EL (cell line): ENCODE measurements around the gene CEP162.
"Not testable (repeated sequence)": the region's sequence is repeated elsewhere in the genome, so short reads cannot be mapped to it uniquely, and the experiment has no call there.

Experiments used
- DNase-seq: peaks from one replicate; pipeline ENCODE4 v3.0.0-alpha.2; 2016

Gene CEP162

GRCh38 chr6:84137989-84138575, 89.4 kb downstream of the CEP162 start:
- DNase-seq = peak; percentile 34

GRCh38 chr6:84137051-84137375, 90.4 kb downstream of the CEP162 start:
- no peak for DNase-seq

GRCh38 chr6:84136364-84137050, 90.9 kb downstream of the CEP162 start:
- DNase-seq = no peak

DNA sequence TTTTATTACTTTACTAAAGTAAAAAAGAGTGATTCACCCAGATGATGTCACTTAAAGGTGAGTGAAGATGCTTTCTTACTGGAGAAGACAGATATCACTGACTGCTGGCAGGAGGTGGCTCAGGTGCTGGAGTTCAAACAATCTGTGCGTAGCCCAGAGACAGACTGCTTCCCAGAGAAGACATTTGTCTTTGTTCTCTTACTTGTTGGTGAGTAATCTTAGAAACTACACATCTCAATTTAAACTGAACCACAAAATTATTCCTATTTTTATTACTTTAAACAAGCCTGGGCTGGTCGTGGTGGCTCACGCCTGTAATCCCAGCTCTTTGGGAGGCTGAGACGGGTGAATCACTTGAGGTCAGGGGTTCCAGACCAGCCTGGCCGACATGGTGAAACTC, 92.2 kb downstream of the CEP162 start:
- DNase-seq = no peak

DNA sequence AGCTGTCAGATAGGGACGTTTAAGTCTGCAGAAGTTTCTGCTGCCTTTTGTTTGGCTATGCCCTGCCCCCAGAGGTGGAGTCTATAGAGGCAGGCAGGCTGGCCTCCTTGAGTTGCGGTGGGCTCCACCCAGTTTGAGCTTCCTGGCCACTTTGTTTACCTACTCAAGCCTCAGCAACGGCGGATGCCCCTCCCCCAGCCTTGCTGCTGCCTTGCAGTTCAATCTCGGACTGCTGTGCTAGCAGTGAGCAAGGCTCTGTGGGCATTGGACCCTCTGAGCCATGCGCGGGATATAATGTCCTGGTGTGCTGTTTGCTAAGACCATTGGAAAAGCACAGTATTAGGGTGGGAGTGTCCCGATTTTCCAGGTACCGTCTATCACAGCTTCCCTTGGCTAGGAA, 94.1 kb downstream of the CEP162 start:
- DNase-seq = not testable (repeated sequence)

DNA sequence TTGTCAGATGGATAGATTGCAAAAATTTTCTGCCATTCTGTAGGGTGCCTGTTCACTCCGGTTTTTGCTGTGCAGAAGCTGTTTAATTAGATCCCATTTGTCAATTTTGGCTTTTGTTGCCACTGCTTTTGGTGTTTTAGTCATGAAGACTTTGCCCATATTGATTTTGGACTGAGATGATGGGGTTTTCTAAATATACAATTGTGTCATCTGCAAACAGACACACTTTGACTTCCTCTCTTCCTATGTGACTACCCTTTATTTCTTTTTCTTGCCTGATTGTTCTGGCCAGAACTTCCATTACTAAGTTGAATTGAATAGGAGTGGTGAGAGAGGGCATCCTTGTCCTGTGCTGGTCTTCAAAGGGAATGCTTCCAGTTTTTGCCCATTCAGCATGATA, 97.9 kb downstream of the CEP162 start:
- DNase-seq = not testable (repeated sequence)

DNA sequence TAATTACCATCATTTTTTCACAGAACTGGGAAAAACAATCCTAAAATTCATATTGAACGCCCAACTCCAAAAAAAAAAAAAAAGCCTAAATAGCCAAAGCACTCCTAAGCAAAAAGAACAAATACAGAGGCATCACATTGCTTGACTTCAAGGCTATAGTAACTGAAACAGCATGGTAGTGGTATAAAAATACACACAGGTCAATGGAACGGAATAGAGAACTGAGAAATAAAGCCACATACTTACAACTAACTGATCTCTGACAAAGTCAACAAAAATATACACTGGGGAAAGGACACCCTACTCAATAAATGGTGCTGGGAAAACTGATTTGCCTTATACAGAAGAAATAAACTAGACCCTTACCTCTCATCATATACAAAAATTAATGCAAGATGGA, 104.3 kb downstream of the CEP162 start:
- DNase-seq = no peak

DNA sequence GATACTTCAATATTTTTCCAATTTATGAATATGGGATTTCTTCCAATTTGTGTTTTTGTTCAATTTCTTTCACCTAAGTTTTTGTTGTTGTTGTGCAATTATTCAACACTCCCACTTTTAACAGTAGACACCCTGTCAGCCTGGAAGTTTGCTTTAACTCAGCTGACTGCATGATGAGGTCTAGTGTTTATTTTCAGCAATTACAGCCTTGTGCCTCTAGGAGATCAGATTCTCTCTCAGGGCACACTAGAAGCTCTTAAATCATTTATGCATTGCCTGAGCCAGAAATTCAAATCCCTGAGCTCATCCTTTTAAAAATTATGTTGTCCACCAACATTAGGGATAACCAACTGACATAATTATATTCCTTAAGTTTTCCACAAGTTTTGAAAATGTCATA, 108.2 kb downstream of the CEP162 start:
- DNase-seq = no peak

GRCh38 chr6:84118191-84118590, 109.3 kb downstream of the CEP162 start:
- DNase-seq = no peak

DNA sequence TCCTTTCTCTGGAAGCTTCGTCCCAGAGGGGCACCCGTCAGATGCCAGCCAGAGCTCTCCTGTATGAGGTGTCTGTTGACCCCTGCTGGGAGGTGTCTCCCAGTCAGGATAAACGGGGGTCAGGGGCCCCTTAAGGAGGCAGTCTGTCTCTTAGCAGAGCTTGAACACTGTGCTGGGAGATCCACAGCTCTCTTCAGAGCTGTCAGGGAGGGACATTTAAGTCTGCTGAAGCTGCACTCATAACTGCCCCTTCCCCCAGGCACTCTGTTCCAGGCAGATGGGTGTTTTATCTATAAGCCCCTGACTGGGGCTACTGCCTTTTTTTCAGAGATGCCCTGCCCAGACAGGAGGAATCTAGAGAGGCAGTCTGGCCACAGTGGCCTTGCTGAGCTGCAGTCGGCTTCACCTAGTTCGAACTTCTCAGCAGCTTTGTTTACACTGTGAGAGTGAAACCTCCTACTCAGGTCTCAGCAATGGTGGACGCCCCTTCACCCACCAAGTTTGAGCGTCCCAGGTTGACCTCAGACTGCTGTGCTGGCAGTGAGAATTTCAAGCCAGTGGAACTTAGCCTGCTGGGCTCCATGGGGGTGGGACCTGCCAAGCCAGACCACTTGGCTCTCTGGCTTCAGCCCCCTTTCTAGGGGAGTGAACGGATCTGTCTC, 112.4 kb downstream of the CEP162 start:
- DNase-seq = not testable (repeated sequence)

DNA sequence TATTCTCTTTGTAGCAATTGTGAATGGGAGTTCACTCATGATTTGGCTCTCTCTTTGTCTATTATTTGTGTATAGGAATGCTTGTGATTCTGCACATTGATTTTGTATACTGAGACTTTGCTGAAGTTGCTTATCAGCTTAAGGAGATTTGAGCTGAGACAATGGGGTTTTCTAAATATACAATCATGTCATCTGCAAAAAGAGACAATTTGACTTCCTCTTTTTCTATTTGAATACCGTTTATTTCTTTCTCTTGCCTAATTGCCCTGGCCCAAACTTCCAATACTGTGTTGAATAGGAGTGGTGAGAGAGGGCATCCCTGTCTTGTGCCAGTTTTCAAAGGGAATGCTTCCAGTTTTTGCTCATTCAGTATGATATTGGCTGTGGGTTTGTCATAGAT, 116.1 kb downstream of the CEP162 start:
- DNase-seq = not testable (repeated sequence)

DNA sequence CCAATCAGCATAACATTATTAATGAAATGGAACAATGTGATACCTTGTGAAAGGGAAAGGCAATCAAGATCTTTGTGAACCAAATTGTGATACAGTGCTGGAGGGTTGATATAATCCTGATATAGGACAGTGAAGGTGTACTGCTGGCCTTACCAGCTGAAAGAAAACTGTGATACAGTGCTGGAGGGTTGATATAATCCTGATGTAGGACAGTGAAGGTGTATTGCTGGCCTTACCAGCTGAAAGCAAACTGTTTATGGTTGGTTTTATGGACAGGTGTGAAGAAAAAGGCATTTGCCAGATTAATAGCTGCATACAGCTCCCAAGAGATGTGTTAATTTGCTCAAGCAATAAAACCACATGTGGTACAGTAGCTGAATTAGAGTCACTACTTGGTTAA, 119.9 kb downstream of the CEP162 start:
- no peak for DNase-seq

DNA sequence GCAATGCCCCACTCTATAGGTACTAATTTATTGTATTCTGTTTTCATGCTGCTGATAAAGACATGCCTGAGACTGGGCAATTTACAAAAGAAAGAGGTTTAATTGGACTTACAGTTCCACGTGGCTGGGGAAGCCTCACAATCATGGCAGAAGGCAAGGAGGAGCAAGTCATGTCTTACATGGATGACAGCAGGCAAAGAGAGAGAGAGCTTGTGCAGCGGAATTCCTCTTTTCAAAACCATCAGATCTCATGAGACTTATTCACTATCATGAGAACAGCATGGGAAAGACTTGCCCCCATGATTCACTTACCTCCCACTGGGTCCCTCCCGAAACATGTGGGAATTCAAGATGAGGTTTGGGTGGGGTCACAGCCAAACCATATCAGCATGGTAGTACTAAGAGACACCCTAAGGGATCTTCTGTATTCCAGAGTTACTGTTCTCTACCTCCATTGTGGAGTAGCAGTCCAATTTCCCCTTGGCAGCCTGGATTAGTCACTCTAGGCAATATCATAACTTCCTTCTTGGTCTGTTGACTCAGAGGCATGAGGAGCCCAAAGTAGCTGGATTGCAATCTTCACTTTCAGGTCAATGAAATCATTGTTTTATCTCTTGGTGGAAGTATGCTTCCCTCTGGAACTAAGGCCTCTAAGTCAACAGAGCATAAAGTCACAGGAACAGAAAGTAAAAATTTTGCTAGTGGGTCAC, 122.1 kb downstream of the CEP162 start:
- DNase-seq = peak; percentile 41

DNA sequence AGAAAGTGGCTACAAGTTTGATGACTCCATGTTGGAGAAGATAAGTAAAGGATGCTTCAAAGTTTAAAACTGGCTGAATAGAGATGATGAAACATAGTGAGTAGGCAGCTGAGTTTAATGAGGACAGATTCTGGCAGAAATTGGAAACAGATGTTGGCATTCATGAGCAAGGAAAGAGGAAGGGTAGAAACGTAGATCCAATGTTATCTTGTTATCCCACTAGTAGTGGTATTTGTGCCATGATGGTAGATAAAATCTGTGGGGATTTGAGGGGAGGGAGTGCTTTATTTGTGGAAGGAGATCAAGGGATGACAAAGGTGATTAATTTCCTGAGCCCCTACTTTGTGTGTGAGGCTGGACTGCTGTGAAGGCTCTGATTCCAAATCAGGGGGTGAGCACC, 124.4 kb downstream of the CEP162 start:
- DNase-seq = peak; percentile 59

GRCh38 chr6:84095156-84095555, 132.3 kb downstream of the CEP162 start:
- DNase-seq = no peak

GRCh38 chr6:84093441-84094435, 133.7 kb downstream of the CEP162 start:
- DNase-seq = peak; percentile 3

GRCh38 chr6:84089552-84089951, 137.9 kb downstream of the CEP162 start:
- no peak for DNase-seq

GRCh38 chr6:84089081-84089480, 138.4 kb downstream of the CEP162 start:
- DNase-seq = no peak

DNA sequence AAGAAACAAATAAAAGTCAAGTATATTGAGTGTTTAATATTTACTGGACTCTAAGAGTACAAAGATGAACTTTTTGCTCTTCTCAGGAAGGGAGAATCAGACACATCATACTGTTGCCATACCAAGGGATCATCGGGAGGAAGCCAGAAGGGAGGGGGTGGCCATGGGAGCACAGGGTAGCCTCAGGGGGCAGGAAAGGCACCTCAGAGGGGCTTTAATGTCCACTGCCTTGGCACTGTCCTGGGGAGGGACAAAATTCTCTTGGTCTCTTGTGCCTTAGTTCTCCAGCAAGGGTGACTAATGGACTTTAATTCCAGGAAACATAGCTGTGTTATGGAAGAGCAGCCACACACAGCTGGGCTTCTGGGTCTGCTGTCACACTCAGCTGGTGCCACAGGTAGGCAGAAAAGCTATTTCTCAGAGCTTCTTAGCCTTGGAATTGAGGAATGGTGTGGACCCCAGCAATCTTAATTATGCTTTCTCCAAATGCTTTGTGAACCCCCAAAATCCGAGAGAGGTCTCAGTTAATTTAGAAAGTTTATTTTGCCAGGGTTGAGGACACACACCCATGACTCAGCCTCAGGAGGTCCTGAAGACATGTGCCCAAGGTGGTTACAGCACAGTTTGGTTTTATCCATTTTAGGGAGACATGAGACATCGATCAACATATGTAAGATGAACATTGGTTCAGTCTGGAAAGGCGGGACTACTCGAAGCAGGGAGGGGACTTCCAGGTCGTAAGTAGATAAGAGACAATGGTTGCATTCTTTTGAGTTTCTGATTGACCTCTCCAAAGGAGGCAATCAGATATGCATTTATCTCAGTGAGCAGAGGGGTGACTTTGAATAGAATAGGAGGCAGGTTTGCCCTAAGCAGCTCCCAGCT, 140.7 kb downstream of the CEP162 start:
- DNase-seq = no peak

GRCh38 chr6:84086056-84086455, 141.4 kb downstream of the CEP162 start:
- DNase-seq = no peak

- DNase-seq = not testable (repeated sequence)
Observed at GRCh38 chr6:84084705-84085104, 142.7 kb downstream of the CEP162 start.
